HG03457 (cell line): ENCODE measurements around the gene SLC25A41.
A peak's percentile ranks its signal among the peaks of the same experiment; 100 is the strongest.

Experiments
- ATAC-seq: cut with Tn5 transposase; IDR thresholded peaks from one replicate; pipeline ENCODE4 v1.9.1; 2021; ENCODE audit warnings: moderate number of reproducible peaks; ENCODE audit not compliant: unreplicated experiment

SLC25A41 gene

GRCh38 chr19:6433663-6434062 is at the start of gene SLC25A41:
Gene SLC25A41, minus strand, starts transcription at chr19:6433763. Its CDS starts 70 bp downstream, at chr19:6433693.
- no peak for ATAC-seq

- ATAC-seq, result no peak
These were observed 49.7 kb upstream of the SLC25A41 start for GRCh38 chr19:6483235-6483634.

- no peak for ATAC-seq
These were observed 48.8 kb upstream of the SLC25A41 start for GRCh38 chr19:6482343-6482686.

GRCh38 chr19:6481541-6482342 is 48.2 kb upstream of the SLC25A41 start, which contains the start of gene DENND1C:
Gene DENND1C, minus strand, starts transcription at chr19:6481787. Its CDS starts 92 bp downstream, at chr19:6481695.
- ATAC-seq, result peak; percentile 49

- ATAC-seq, result no peak
These were observed 47.4 kb upstream of the SLC25A41 start for GRCh38 chr19:6480848-6481415.

- ATAC-seq, result no peak
These were observed 46.4 kb upstream of the SLC25A41 start for GRCh38 chr19:6479836-6480398.

- ATAC-seq, result no peak
These were observed 45.3 kb upstream of the SLC25A41 start for GRCh38 chr19:6478815-6479214.

- no peak for ATAC-seq
These were observed 43.4 kb upstream of the SLC25A41 start for GRCh38 chr19:6476896-6477431.

- ATAC-seq, result no peak
These were observed 42.8 kb upstream of the SLC25A41 start for GRCh38 chr19:6476155-6476895.

- ATAC-seq, result no peak
These were observed 42.0 kb upstream of the SLC25A41 start for GRCh38 chr19:6475321-6476108.

GRCh38 chr19:6473647-6474046 is 40.1 kb upstream of the SLC25A41 start:
- ATAC-seq, result no peak

GRCh38 chr19:6472713-6473112 is 39.1 kb upstream of the SLC25A41 start:
- no peak for ATAC-seq

GRCh38 chr19:6471076-6471475 is 37.5 kb upstream of the SLC25A41 start:
- ATAC-seq, result no peak

- ATAC-seq, result no peak
These were observed 36.6 kb upstream of the SLC25A41 start for GRCh38 chr19:6470173-6470572.

- no peak for ATAC-seq
These were observed 33.8 kb upstream of the SLC25A41 start for GRCh38 chr19:6467384-6467783.

- ATAC-seq, result no peak
These were observed 33.1 kb upstream of the SLC25A41 start for GRCh38 chr19:6466526-6467248.

- ATAC-seq, result no peak
These were observed 32.1 kb upstream of the SLC25A41 start for GRCh38 chr19:6465663-6466062.

- no peak for ATAC-seq
These were observed 31.4 kb upstream of the SLC25A41 start for GRCh38 chr19:6465006-6465405.

- no peak for ATAC-seq
These were observed 30.7 kb upstream of the SLC25A41 start, which contains the start of gene CRB3 for GRCh38 chr19:6464070-6464873. Gene CRB3, plus strand, starts transcription at chr19:6464271. Its CDS starts 431 bp downstream, at chr19:6464702.
